Measurements from ENCODE around the gene SATL1.

The SATL1 gene

DNA sequence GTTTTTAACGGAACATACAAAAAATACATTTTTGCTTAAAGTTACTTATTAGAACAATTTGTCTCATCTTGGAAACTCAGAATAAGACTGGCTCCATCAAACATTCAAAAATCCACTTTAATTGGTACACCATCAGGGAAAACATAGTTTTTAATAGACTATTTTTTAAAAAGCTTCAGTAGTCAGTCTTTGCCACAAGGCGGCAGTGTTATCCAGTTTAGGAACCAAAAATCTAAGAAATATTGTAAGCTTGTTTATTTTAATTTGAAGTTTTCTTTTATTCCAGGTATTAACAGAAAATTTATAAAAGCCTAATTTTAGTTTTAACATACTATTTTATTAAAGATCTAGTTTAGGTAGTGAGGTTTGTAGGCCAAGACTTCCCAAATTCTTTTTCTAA lies 132.2 kb downstream of the SATL1 start:
- no peak for TF ChIP-seq EZH2phosphoT487 (IDR thresholded peaks at IDR 0.05; ENCODE audit: low read length)
- TF ChIP-seq, protein P1, sequence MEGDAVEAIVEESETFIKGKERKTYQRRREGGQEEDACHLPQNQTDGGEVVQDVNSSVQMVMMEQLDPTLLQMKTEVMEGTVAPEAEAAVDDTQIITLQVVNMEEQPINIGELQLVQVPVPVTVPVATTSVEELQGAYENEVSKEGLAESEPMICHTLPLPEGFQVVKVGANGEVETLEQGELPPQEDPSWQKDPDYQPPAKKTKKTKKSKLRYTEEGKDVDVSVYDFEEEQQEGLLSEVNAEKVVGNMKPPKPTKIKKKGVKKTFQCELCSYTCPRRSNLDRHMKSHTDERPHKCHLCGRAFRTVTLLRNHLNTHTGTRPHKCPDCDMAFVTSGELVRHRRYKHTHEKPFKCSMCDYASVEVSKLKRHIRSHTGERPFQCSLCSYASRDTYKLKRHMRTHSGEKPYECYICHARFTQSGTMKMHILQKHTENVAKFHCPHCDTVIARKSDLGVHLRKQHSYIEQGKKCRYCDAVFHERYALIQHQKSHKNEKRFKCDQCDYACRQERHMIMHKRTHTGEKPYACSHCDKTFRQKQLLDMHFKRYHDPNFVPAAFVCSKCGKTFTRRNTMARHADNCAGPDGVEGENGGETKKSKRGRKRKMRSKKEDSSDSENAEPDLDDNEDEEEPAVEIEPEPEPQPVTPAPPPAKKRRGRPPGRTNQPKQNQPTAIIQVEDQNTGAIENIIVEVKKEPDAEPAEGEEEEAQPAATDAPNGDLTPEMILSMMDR (IDR thresholded peaks at IDR 0.05; ENCODE audit: low read length) = peak; percentile 62

GRCh38 chrX:85109235-85109634 lies 134.3 kb downstream of the SATL1 start:
- no peak overlapping the region for H3K4me2 ChIP-seq (ENCODE audit: low read depth, low read length)
- H3K27ac ChIP-seq (ENCODE audit: low read length) = no peak overlapping the region
- no peaks in the 10 kb centered on the region for H3K9me2 ChIP-seq (replicated peaks; ENCODE audit: insufficient read depth, low read length)
- H3K9me3 ChIP-seq (replicated peaks; ENCODE audit: insufficient read depth, low read length) = no peaks in the 10 kb centered on the region
- no peaks in the 10 kb centered on the region for H3F3A ChIP-seq (ENCODE audit: insufficient read depth, low read length)
- H4K20me1 ChIP-seq (ENCODE audit: insufficient read depth, low read length) = no peaks in the 10 kb centered on the region
- no peak overlapping the region for H3K4me3 ChIP-seq (ENCODE audit: low read length)
- TF ChIP-seq, protein P1 (IDR thresholded peaks at IDR 0.05; ENCODE audit: low read length) = peak; percentile 61
- no peak for TF ChIP-seq EZH2phosphoT487 (IDR thresholded peaks at IDR 0.05; ENCODE audit: low read length)
- no peaks in the 10 kb centered on the region for H3K36me3 ChIP-seq (replicated peaks; ENCODE audit: insufficient read depth, low read length)
- no peaks in the 10 kb centered on the region for H3K27me3 ChIP-seq (replicated peaks; ENCODE audit: insufficient read depth, low read length)
- no peaks in the 10 kb centered on the region for H3K79me2 ChIP-seq (ENCODE audit: low read length)
- no peaks in the 10 kb centered on the region for H3K4me1 ChIP-seq (ENCODE audit: low read length)
- no peak overlapping the region for H3K9ac ChIP-seq (ENCODE audit: low read length)
- no peak overlapping the region for H2AFZ ChIP-seq (ENCODE audit: low read length)
- DNase-seq = peak; percentile 47

More for the DNA sequence above, 132.2 kb downstream of the SATL1 start:
- Histone ChIP-seq H3K9ac (ENCODE audit: low read length) (no peak overlapping the region), H3K4me1 (ENCODE audit: low read length) (no peaks in the 10 kb centered on the region), H4K20me1 (ENCODE audit: insufficient read depth, low read length) (no peaks in the 10 kb centered on the region), H3K79me2 (ENCODE audit: low read length) (no peaks in the 10 kb centered on the region), H3K9me2 (replicated peaks; ENCODE audit: insufficient read depth, low read length) (no peaks in the 10 kb centered on the region), H2AFZ (ENCODE audit: low read length) (no peak overlapping the region), H3K4me3 (ENCODE audit: low read length) (no peak overlapping the region), H3K4me2 (ENCODE audit: low read depth, low read length) (no peak overlapping the region), H3K27ac (ENCODE audit: low read length) (no peak overlapping the region), H3K27me3 (replicated peaks; ENCODE audit: insufficient read depth, low read length) (no peaks in the 10 kb centered on the region), H3F3A (ENCODE audit: insufficient read depth, low read length) (no peaks in the 10 kb centered on the region), H3K36me3 (replicated peaks; ENCODE audit: insufficient read depth, low read length) (no peaks in the 10 kb centered on the region), H3K9me3 (replicated peaks; ENCODE audit: insufficient read depth, low read length) (no peaks in the 10 kb centered on the region)
- peak; percentile 46 for DNase-seq

DNA sequence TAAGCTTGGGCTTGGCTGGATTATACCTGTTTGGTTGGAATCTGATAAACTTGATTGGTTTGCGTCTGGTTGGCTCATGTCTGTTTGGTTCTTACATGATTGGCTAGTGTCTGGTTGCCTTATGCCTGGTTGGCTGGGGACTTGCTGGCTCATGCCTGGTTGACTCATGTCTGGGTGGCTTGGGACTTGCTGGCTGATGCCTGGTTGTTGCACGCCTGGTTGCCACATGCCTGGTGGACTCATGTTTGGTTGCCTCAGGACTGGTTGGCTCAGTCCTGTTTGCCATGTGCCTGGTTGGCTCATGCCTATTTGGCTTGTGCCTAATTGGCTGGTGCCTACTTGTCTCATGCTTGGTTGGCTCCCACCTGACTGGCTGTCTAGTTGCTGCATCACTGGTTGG lies 135.4 kb downstream of the SATL1 start:
- DNase-seq = no peak
- Histone ChIP-seq H3K4me3 (ENCODE audit: low read length) (no peak overlapping the region), H3K79me2 (ENCODE audit: low read length) (no peaks in the 10 kb centered on the region), H2AFZ (ENCODE audit: low read length) (no peak overlapping the region), H3K36me3 (replicated peaks; ENCODE audit: insufficient read depth, low read length) (no peaks in the 10 kb centered on the region), H3K9me3 (replicated peaks; ENCODE audit: insufficient read depth, low read length) (no peaks in the 10 kb centered on the region), H4K20me1 (ENCODE audit: insufficient read depth, low read length) (no peaks in the 10 kb centered on the region), H3K4me2 (ENCODE audit: low read depth, low read length) (no peak overlapping the region), H3K9ac (ENCODE audit: low read length) (no peak overlapping the region), H3K27ac (ENCODE audit: low read length) (no peak overlapping the region), H3F3A (ENCODE audit: insufficient read depth, low read length) (no peaks in the 10 kb centered on the region), H3K9me2 (replicated peaks; ENCODE audit: insufficient read depth, low read length) (no peaks in the 10 kb centered on the region), H3K4me1 (ENCODE audit: low read length) (no peaks in the 10 kb centered on the region), H3K27me3 (replicated peaks; ENCODE audit: insufficient read depth, low read length) (no peaks in the 10 kb centered on the region)
- no peak for TF ChIP-seq EZH2phosphoT487 (IDR thresholded peaks at IDR 0.05; ENCODE audit: low read length)
- TF ChIP-seq, protein P1 (IDR thresholded peaks at IDR 0.05; ENCODE audit: low read length) = no peak
- TF ChIP-seq EZH2 (optimal IDR thresholded peaks at IDR 0.05; ENCODE audit: low read depth, low read length) = no peak
